ENCODE data around the gene FAM234A. TPM values are rescaled to one million over a fixed set of nuclear protein-coding genes. Genes with fewer than 3 reads are reported as not detected.
"Not testable (repeated sequence)": the region's sequence is repeated elsewhere in the genome, so short reads cannot be mapped to it uniquely, and the experiment has no call there.

Gene FAM234A
- total RNA-seq, 1 donor from 2014 or later: 87.6 TPM

DNA sequence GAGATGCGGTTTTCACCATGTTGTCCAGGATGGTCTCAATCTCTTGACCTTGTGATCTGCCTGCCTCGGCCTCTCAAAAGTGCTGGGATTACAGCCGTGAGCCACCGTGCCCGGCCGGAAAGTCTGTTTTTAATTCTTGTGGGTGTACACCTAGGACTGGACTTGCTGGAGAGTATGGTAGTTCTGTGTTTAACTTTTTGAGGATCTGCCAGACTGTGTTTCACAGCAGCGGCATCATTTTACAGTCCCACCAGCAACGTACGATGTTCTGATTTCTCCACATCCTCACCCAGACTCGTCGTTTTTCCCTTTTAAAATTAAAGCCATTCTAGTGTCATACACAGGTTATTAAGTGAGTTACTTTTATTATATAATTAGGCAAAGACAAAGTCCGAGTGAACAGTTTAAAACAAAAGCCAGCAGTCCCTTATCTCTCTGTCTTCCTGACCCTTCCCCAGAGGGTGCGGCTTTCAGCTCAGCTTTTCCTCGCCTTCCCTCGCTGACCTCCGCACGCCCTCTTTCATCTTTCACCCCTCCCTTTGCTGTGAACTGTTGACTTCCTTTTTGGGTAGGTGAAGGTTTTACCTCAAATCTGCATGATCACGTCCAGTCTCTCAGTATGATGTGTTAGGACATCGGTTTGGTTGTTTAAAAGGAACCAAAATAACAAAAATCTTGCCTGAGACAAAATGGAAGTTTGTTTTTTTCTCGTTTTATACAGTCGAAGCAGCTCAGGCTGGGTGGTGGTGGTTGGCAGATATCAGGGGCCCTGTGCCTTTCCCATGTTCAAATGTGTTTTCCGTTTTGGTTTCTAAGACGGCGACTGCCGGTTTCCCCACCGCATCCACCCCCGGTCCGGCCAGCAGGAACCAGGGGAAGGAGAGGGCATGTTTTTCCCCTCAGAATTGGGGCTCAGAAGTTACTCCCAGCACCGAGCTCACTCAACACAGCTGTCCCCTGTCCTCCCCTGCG lies 18.0 kb downstream of the FAM234A start:
- TF ChIP-seq, protein P1, sequence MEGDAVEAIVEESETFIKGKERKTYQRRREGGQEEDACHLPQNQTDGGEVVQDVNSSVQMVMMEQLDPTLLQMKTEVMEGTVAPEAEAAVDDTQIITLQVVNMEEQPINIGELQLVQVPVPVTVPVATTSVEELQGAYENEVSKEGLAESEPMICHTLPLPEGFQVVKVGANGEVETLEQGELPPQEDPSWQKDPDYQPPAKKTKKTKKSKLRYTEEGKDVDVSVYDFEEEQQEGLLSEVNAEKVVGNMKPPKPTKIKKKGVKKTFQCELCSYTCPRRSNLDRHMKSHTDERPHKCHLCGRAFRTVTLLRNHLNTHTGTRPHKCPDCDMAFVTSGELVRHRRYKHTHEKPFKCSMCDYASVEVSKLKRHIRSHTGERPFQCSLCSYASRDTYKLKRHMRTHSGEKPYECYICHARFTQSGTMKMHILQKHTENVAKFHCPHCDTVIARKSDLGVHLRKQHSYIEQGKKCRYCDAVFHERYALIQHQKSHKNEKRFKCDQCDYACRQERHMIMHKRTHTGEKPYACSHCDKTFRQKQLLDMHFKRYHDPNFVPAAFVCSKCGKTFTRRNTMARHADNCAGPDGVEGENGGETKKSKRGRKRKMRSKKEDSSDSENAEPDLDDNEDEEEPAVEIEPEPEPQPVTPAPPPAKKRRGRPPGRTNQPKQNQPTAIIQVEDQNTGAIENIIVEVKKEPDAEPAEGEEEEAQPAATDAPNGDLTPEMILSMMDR (conservative IDR thresholded peaks at IDR 0.05; ENCODE audit: low read depth, low read length): no peak
- no peak for DNase-seq (ENCODE audit: low read depth)
- no peak overlapping the region for H3K4me3 ChIP-seq (ENCODE audit: low read depth, low read length)

DNA sequence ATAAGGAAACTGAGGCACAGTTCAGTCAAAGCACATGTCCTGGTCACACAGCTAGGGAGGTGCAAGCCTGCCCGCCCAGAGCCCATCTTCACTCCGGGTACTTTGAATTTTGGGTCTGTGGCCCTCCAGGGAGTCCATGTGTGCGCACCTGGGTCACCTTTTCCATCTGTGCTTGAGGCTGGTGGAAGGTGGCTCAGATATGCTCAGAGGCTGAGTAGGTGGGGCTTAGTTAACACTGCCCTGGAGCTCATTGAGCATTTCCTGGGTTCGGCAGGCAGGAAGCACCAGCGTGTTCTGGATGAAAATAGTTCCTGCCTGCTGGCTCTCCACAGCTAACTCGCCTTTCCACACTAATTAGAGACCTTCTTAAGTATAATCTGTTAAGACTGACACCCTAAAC lies 19.2 kb downstream of the FAM234A start:
- no peak for DNase-seq (ENCODE audit: low read depth)
- TF ChIP-seq, protein P1 (conservative IDR thresholded peaks at IDR 0.05; ENCODE audit: low read depth, low read length): no peak
- no peak overlapping the region for H3K4me3 ChIP-seq (ENCODE audit: low read depth, low read length)

DNA sequence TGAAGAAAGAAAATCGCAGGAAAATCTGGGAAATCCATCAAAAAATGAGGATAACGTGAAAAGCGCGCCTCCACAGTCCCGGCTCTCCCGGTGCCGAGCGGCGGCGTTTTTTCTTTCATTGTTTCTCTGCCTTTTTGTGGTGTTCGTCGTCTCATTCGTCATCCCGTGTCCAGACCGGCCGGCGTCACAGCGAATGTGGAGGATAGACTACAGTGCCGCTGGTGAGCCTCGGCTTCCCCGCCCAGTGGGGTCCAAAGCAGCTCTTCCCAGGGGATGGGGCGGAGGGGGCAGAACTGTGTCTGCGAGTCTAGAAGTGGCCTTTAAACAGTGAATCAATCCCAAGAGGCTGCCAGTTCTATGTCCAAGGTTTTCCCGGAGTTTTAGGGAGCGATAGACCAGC lies 19.8 kb downstream of the FAM234A start:
- TF ChIP-seq, protein P1 (conservative IDR thresholded peaks at IDR 0.05; ENCODE audit: low read depth, low read length): no peak
- no peak for DNase-seq (ENCODE audit: low read depth)
- no peak overlapping the region for H3K4me3 ChIP-seq (ENCODE audit: low read depth, low read length)

DNA sequence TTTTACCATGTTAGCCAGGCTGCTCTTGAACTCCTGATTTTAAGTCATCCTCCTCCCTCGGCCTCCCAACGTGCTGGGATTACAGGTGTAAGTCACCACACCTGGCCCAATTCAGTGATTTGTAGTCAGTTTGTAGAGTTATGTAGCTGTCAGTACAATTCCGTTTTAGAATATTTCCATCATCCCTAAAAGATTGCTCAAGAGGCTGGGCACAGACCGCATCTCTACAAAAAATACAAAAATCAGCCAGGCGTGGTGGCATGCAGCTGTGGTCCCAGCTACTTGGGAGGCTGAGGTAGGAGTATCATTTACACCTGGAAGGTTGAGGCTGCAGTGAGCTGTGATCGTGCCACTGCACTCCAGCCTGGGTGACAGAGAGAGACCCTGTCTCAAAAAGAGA lies 20.6 kb downstream of the FAM234A start:
- no peak for DNase-seq (ENCODE audit: low read depth)
- no peak overlapping the region for H3K4me3 ChIP-seq (ENCODE audit: low read depth, low read length)
- TF ChIP-seq, protein P1 (conservative IDR thresholded peaks at IDR 0.05; ENCODE audit: low read depth, low read length): no peak

DNA sequence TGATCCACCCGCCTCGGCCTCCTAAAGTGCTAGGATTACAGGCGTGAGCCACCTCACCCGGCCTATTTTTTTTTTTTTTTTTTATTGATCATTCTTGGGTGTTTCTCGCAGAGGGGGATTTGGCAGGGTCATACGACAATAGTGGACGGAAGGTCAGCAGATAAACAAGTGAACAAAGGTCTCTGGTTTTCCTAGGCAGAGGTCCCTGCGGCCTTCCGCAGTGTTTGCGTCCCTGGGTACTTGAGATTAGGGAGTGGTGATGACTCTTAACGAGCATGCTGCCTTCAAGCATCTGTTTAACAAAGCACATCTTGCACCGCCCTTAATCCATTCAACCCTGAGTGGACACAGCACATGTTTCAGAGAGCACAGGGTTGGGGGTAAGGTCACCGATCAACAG lies 23.5 kb downstream of the FAM234A start:
- DNase-seq (ENCODE audit: low read depth); H3K4me3 ChIP-seq (ENCODE audit: low read depth, low read length): not testable (repeated sequence)

DNA sequence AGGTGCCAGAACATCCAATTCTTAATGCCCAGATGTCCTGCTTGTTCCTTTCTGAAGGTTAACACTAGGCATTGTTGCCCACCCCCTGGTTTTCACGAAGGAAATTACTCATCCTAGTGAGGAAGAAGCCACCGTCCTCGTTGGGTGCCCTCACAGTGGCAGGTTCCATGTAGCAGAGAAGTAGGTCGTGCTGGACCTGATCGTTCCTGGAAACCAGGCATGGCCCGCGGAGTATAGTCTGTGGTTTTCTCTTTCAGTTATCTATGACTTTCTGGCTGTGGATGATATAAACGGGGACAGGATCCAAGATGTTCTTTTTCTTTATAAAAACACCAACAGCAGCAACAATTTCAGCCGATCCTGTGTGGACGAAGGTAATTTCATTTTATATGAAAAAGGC lies 24.6 kb downstream of the FAM234A start:
- no peak overlapping the region for H3K4me3 ChIP-seq (ENCODE audit: low read depth, low read length)
- TF ChIP-seq, protein P1 (conservative IDR thresholded peaks at IDR 0.05; ENCODE audit: low read depth, low read length): no peak
- no peak for DNase-seq (ENCODE audit: low read depth)

DNA sequence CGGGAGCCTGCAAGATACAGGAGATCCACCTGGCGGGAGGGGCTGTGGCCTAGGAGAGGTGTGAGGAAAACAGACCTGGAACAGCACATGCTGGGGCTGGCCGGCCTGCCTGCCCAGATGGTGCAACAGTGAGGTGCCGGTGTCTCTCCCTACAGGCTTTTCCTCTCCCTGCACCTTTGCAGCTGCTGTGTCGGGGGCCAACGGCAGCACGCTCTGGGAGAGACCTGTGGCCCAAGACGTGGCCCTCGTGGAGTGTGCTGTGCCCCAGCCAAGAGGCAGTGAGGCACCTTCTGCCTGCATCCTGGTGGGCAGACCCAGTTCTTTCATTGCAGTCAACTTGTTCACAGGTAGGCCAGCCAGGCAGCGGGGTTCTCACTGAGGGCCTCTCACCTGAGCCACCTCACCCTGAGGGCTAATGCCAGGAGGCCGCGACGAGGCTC lies 25.2 kb downstream of the FAM234A start:
- TF ChIP-seq, protein P1 (conservative IDR thresholded peaks at IDR 0.05; ENCODE audit: low read depth, low read length): no peak
- no peak overlapping the region for H3K4me3 ChIP-seq (ENCODE audit: low read depth, low read length)
- DNase-seq (ENCODE audit: low read depth): no peak

Measured in epithelial cell of proximal tubule (primary cell).